ENCODE data around the gene MEOX1. TPM values are rescaled to one million over a fixed set of nuclear protein-coding genes. Genes with fewer than 3 reads are reported as not detected.

Gene MEOX1
- total and polyA plus RNA-seq, 2 of the 13 experiments (the other 11 are each of a cell fraction or from before 2014, with no cell fraction given), result not detected

DNA sequence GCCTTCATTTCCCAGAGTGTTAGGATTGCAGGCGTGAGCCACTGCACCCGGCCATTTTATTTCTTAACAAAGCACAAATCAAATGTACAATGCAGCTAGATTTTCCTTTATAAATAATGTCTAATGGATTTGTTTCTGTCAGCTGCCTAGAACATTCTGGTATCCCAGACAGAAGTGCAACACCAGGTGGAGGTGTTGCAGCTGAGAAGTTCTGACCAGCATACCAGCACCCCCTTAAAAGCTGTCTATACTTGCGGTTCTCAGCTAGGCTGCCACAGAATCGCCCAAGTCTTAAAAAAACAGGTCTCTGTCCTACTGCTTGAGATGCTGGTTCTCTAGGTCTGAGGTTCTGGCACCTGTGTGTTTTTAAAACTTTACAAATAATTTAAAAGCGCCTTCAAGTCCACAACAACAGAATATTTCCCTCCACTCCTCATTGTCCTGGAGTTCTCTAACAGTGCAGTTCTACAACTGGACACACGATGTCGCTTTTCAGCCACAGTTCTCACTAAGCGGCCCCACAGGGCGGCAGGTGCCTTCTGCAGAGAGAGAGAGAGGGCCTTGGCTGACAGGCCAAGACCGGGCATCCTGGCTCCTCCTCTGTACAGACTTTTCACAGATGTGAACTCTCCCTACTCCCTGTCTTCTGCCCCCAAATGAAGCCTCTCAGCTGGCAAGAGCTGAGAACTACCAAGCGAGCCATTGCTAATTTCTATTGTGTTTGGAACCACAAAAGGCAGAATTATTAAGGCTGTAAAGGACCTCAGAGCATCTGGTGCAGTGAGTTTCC lies 32.6 kb upstream of the MEOX1 start (continued):
- TF ChIP-seq, protein P1, sequence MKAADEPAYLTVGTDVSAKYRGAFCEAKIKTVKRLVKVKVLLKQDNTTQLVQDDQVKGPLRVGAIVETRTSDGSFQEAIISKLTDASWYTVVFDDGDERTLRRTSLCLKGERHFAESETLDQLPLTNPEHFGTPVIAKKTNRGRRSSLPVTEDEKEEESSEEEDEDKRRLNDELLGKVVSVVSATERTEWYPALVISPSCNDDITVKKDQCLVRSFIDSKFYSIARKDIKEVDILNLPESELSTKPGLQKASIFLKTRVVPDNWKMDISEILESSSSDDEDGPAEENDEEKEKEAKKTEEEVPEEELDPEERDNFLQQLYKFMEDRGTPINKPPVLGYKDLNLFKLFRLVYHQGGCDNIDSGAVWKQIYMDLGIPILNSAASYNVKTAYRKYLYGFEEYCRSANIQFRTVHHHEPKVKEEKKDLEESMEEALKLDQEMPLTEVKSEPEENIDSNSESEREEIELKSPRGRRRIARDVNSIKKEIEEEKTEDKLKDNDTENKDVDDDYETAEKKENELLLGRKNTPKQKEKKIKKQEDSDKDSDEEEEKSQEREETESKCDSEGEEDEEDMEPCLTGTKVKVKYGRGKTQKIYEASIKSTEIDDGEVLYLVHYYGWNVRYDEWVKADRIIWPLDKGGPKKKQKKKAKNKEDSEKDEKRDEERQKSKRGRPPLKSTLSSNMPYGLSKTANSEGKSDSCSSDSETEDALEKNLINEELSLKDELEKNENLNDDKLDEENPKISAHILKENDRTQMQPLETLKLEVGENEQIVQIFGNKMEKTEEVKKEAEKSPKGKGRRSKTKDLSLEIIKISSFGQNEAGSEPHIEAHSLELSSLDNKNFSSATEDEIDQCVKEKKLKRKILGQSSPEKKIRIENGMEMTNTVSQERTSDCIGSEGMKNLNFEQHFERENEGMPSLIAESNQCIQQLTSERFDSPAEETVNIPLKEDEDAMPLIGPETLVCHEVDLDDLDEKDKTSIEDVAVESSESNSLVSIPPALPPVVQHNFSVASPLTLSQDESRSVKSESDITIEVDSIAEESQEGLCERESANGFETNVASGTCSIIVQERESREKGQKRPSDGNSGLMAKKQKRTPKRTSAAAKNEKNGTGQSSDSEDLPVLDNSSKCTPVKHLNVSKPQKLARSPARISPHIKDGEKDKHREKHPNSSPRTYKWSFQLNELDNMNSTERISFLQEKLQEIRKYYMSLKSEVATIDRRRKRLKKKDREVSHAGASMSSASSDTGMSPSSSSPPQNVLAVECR (CRISPR knock-in tag; IDR thresholded peaks at IDR 0.05; ENCODE audit: borderline replicate concordance), result no peak
- TF ChIP-seq ZNF709 (CRISPR knock-in tag; IDR thresholded peaks at IDR 0.05), result no peak
- no peak for TF ChIP-seq CC2D1A (CRISPR knock-in tag; IDR thresholded peaks at IDR 0.05)
- TF ChIP-seq KDM6A (CRISPR knock-in tag; IDR thresholded peaks at IDR 0.05; ENCODE audit: low read depth), result no peak
- TF ChIP-seq CREB3 (CRISPR knock-in tag; IDR thresholded peaks at IDR 0.05), result no peak
- TF ChIP-seq, protein P2, sequence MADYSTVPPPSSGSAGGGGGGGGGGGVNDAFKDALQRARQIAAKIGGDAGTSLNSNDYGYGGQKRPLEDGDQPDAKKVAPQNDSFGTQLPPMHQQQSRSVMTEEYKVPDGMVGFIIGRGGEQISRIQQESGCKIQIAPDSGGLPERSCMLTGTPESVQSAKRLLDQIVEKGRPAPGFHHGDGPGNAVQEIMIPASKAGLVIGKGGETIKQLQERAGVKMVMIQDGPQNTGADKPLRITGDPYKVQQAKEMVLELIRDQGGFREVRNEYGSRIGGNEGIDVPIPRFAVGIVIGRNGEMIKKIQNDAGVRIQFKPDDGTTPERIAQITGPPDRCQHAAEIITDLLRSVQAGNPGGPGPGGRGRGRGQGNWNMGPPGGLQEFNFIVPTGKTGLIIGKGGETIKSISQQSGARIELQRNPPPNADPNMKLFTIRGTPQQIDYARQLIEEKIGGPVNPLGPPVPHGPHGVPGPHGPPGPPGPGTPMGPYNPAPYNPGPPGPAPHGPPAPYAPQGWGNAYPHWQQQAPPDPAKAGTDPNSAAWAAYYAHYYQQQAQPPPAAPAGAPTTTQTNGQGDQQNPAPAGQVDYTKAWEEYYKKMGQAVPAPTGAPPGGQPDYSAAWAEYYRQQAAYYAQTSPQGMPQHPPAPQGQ (CRISPR knock-in tag; IDR thresholded peaks at IDR 0.05; ENCODE audit: borderline replicate concordance), result no peak
- TF ChIP-seq KLF16 (CRISPR knock-in tag; IDR thresholded peaks at IDR 0.05), result peak in 1 of 2 experiments; percentile 72; a peak in 2 of 4 replicates
- no peak for TF ChIP-seq AHDC1 (CRISPR knock-in tag; IDR thresholded peaks at IDR 0.05; ENCODE audit: borderline replicate concordance)
- TF ChIP-seq SRSF9 (IDR thresholded peaks at IDR 0.05; ENCODE audit: borderline replicate concordance, insufficient read depth, low read depth, low read length, poor library complexity, severe bottlenecking), result no peak
- TF ChIP-seq HNRNPK (IDR thresholded peaks at IDR 0.05; ENCODE audit: low read depth, low read length, poor library complexity, severe bottlenecking), result no peak
- 0 out of 2 replicates have a peak, but pooled peaks have one; percentile 52 for TF ChIP-seq ZNF724P (CRISPR knock-in tag; IDR thresholded peaks at IDR 0.05; ENCODE audit: borderline replicate concordance)
- TF ChIP-seq ZNF362 (CRISPR knock-in tag; IDR thresholded peaks at IDR 0.05; ENCODE audit: borderline replicate concordance), result no peak
- TF ChIP-seq ZMYM3 (CRISPR knock-in tag; IDR thresholded peaks at IDR 0.05), result no peak
